NCI-H2107 treated with DMSO at 0.1 percent for 48 hours (cell line): ENCODE results near the gene SIL1.

Experiments
- DNase-seq: peaks from one replicate; lab custom pipeline; 2025; ENCODE audit not compliant: unreplicated experiment; lab: John Stamatoyannopoulos, UW

The SIL1 gene

GRCh38 chr5:139146809-139147482 is 51.2 kb downstream of the SIL1 start:
- DNase-seq, result peak; percentile 72

- no peak for DNase-seq
Observed at GRCh38 chr5:139141446-139142204, 56.5 kb downstream of the SIL1 start.

DNA sequence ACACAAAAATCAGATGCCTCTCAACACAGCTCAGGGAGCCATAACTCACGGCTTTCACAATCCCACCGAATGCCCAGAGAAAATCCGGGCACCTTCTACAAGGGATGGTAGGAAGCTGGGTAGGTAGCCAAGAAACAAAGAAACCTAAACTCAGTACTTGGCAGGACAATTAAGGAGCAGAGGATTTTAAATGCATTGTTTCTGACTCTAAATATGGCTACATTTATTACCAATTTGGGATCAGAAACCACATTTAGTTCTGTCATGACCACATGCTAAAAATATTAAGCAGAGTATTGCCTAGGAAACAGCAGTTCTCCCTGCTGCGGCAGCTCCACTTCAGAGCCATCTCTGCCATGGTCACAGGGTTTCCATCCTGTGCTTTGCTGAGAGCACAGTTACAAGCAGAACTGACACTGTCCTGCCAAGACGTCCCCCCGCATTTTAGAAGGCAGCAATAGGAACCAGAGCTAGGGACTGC is 57.5 kb downstream of the SIL1 start:
- DNase-seq, result no peak

DNA sequence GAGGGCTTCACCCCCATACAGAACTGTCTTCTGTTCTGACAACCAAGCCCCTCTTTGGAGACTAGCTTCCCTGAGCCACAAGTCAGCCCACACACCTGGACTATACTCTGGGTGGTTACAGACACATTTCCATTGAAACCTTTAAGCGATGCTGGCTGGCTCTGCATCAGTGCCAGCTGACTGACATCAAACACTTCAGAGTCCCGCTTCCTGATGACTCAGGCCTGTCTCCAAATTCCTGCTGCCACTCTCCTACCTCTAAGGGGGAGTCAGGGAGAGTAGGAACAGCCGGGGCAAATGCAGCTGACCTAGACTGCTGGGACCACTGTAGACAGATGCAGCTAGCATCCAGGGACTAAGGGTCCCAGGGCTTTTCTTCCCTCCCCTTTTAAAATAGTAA is 59.4 kb downstream of the SIL1 start:
- DNase-seq, result peak; percentile 55

DNA sequence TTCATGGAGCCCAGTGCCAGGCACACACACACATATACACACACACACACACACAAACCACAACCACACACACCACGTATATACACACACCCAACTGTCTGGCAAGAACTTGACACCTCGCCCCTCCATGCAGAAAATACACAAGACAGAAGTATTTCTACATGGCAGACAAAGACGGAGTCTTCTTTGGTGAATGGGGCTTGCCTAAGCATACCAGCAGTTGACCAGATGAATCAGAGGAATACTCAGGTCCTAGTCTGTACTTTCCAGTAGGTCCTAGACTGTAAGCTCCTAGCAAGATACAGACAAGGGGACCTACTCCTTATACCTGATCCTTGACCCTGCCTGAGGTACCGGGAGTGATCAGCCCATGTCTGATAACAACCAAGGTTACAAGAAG is 60.1 kb downstream of the SIL1 start:
- no peak for DNase-seq

GRCh38 chr5:139137697-139138096 is 60.5 kb downstream of the SIL1 start:
- peak; percentile 33 for DNase-seq

DNA sequence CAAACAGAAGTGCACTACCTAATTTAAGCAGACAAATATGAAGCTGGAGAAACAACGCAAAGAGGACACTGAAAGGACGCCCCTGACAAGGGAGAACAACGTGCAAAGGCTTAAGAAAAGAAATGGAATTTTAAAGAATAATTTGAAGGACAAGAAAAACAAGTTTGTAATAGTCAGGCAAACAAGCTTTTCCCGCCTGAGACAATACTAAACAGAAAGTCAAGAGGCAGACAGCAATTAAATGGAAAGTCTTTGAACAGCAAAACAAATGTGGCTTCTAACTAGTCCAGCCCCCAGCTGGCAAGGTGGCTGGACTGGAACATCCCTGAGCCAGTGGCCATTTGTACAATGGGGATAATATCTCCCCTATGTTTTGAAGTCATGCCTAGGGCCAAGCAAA is 63.3 kb downstream of the SIL1 start:
- DNase-seq, result no peak

DNA sequence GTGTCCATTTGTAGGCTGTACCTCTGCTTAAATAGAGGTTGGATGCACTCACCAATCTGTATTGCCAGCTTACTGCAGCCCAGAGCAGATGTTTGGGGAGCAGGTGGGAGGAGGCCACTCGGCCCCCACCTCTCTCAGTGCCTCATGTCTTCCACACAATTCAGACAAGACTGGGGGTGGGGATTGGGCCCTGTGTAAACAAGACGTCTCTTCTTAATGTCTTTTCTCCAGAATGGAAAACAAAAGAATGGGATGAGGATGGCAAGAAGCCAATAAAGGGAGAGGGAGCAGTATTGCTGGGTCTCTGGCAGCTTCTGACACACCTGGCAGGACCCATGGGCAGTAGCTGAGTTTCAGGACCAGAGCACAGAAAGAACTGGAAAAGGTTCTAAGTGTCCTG is 64.9 kb downstream of the SIL1 start:
- peak; percentile 34 for DNase-seq

GRCh38 chr5:139132515-139132914 is 65.7 kb downstream of the SIL1 start:
- DNase-seq, result no peak

- DNase-seq, result no peak
Observed at GRCh38 chr5:139131921-139132432, 66.2 kb downstream of the SIL1 start.

DNA sequence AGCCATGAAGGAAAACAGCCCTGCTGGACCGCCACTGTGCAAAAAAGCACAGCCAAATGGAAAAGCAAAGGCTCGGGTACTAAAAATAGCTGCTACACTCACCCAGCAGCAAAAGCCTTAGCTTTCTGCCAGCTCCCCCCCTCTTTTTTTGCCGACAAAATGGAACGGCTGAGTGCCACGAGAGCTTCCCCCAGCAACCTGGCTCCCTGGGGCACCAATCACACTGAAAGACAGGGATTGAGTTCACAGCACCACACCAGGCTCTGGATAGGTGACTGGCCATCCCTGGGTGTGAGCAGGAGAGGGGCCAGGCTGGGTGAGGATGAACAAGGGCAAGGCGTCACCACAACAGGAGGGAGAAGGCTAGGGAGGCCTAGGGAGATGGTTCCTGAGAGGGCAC is 66.7 kb downstream of the SIL1 start:
- DNase-seq, result peak; percentile 51

GRCh38 chr5:139131062-139131461 is 67.1 kb downstream of the SIL1 start:
- no peak for DNase-seq

- DNase-seq, result no peak
Observed at GRCh38 chr5:139130214-139130613, 68.0 kb downstream of the SIL1 start.

DNA sequence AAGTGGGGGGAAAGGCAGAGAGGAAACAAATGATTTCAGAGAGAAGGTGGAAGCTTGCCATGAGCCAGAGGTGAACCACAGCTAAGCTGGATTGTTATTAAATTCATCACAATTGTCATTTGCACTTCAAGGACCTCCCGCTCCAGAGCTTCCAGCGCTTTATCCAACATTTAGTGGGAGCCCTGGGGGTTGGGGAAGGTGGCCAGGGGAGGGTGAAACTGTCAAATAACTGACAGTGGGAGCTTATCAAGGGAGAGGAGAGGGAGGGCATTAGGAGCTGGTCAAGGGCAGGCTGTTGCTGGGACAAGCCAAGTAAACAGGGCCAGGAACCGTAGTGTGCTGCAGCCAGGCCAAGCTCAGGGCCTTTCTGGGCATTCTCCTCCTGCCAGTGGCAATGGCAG is 71.5 kb downstream of the SIL1 start:
- DNase-seq, result no peak

DNA sequence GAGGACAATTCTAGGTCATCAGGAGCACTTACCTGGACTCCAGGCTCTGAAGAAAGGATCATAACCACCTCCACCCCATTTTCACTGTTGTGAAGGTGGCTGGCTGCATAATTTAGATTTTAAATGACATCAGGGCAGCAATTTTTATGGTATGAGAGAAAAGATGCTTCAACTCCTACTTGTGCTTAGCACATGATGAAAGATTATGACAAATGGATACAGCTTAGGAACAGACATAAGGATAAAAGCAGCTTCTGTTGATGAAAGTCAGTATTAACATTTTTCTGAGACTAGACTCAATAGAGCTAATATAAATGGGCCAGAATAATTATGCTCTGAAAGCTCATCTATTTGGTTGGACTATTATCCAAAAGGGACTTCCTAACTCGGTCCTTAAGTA is 72.2 kb downstream of the SIL1 start:
- DNase-seq, result no peak

DNA sequence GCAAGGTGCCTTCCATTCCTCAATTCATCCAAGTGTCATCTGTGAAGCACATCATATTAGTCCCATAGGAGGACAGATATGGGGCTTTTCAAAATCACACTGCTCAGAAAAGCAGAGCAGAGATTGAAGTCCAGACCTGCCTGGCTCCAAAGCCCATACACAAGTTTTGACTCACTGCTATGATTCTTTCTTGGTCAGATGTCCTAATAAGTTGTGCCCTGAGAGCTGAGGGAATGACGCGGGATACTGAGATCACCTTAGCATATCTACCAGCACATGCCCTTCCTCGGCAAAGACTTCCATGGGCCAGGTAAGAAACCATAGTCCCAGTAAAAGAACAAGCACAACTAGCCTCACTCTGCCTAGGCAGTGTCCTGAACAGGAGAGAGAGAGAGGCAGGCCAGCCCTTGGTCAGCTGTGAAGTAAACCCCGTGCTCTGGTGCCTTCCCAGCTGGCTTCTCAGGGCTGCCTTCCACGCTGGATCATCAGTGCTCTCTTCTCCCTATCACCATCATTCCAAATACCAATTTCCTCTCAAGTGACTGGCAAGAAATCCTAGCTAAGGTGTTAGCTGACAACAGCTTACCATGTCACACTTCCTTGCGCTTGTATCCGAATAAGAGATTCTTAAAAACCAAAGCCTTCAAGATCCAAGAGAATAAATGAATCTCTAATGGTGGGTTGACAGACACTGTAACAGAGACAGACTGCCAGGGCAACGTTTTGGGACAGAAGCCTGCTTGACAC is 73.2 kb downstream of the SIL1 start:
- DNase-seq, result no peak

DNA sequence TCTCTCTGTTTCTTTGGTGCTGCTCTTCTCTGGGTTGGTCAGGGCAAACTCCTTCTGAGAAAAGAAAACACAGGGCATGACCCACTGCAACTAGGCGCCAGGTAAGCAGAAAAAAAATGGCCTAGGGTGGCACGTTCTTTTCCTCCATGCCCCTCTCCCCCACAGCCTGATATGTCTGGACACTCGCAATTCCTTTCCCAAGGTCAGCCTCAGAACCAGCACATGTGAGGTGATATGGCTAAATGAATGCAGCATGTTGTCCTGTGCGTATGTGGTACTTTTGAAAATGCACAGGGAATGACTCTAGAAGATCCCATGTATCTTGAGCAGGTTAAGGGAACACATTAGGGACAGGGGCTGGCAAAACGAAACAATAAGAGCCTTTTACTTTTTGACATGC is 77.0 kb downstream of the SIL1 start:
- DNase-seq, result no peak

DNA sequence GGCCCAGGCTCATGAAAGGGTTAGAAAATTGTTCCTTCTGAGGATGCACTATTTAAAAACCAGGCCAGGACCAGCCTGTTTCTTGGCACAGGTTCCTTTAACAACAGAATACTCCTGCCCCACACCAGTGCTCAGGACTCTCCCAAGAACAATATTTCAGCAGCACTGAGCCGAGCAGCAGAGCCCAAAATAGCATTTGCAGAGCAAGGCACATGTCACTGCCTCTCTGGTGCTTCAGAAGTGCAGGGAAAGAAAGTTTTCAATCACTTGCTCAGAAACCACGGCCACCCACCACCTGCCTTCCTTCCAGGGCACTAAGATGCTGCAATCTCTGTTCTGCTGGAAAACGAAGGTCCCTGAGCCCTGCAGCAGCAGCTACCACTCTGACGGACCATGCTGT is 77.6 kb downstream of the SIL1 start:
- no peak for DNase-seq

DNA sequence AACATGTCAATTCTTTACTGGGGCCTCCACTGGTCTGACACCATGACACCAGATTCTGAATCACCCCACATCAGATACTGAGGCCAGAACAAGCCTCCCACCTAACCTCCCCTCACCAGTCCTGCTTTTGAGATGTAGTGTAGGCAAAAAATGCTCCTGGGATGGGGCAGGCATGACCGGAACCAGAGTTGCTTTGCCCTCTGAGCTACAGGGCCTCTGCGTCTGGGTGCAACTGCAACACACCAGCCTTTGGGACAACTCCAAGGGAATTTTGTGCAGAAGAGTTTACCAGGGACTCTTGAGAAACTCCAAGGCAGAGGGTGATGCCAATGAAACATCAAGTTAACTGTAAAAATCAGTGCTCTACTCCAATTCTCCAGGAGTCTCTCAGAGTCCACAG is 79.4 kb downstream of the SIL1 start:
- no peak for DNase-seq

DNA sequence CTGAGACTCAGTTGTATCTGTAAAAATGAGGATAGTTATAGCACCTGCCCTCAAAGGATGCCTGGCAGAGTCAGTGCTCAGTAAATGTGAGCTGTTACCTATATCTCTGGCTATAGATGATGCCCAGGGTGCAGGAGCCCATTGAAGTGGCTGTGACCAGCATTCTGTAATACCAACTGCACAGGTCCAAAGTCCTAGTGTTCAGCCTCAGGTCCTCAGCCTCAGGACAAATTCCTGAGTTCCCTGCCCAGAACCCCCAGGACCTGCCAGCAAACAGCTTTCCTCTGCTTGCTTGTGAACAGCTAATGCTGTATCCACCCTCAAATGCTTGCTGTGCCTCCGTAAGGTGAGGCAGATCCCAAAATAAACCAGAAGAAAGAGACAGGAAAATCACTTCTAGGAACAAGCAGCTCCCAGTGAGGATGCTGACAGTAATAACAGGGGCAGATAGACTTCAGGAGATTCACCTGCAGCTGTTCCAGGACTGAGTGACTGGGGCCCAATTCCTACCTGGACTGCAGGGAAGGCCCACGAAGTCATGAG is 80.8 kb downstream of the SIL1 start:
- no peak for DNase-seq

DNA sequence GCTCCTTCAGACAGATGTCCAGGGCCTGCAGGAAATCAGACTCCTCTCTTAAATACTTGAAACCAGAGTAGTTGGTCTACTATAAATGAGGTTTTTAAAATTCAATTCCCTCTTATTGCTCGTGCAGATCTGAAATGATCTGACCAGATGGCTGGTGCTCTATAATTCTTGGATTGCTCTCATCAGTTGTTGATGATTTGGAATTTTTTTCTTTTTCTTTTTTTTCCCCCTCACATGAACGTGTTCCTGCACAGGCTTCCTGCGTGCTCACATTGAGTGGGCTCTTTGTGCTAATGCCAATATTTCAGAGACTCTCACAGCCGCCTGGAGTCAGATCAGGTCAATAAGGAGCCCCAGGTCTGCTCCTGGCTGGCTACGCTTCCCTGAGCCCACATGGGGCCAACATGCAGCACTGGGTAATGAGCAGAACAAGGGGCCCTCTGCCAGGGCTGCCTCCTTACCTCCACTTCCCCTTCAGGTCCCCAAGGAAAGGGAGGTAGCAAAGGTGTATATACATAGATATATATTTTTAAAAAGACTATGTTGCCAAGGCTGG is 82.0 kb downstream of the SIL1 start:
- no peak for DNase-seq
